H1 (cell line): ENCODE data around the gene GJD2. TPM values are rescaled to one million over a fixed set of nuclear protein-coding genes. Genes with fewer than 3 reads are reported as not detected.

Experiments
- CTCF ChIA-PET: fragments of 300-600 bp; sonication (Branson Sonifier 250); formaldehyde crosslinking; loops from one replicate; lab custom pipeline; 2021; ENCODE audit not compliant: partially characterized antibody; lab: Charles Lee
- POLR2A ChIA-PET: fragments of 300-600 bp; sonication (Branson Sonifier 250); formaldehyde crosslinking; loops from one replicate; lab custom pipeline; 2021; ENCODE audit warnings: inconsistent platforms; ENCODE audit not compliant: partially characterized antibody; lab: Charles Lee
- DNase-seq, 2 experiments: peaks; one replicate each; pipeline versions ENCODE4 v3.0.0 to v3.0.0-alpha.2; 2010 to 2022; ENCODE audit warnings: low spot score in 2 of 2, low read depth in 1 of 2, mixed read lengths in 1 of 2
- FAIRE-seq: peaks from 2 replicates; lab custom pipeline; 2011; peaks lifted over from hg19 to GRCh38; lab: Jason Lieb, UNC
- H2AFZ ChIP-seq: 2 replicates; pipeline ENCODE4 v1.8.1; 2012; ENCODE audit warnings: low read length, inconsistent platforms
- H2AK5ac ChIP-seq: 2 replicates; pipeline ENCODE4 v1.6.1; 2013; ENCODE audit warnings: low read depth, low read length
- H2BK120ac ChIP-seq: replicated peaks from 2 replicates; pipeline ENCODE3; 2013; ENCODE audit warnings: low read depth, low read length, inconsistent platforms
- H2BK12ac ChIP-seq: 2 replicates; pipeline ENCODE4 v1.6.1; 2013; ENCODE audit warnings: low read depth, low read length
- H2BK15ac ChIP-seq: 2 replicates; pipeline ENCODE4 v1.6.1; 2013; ENCODE audit warnings: low read length
- H2BK20ac ChIP-seq: 2 replicates; pipeline ENCODE4 v1.6.1; 2013; ENCODE audit warnings: low read length
- H2BK5ac ChIP-seq: 2 replicates; pipeline ENCODE4 v1.6.1; 2013; ENCODE audit warnings: low read depth, low read length
- H3K14ac ChIP-seq: 2 replicates; pipeline ENCODE4 v1.6.1; 2013; ENCODE audit warnings: inconsistent platforms; ENCODE audit not compliant: insufficient read length
- H3K18ac ChIP-seq: 2 replicates; pipeline ENCODE4 v1.6.1; 2013; ENCODE audit warnings: low read length; ENCODE audit errors: extremely low read depth
- H3K23ac ChIP-seq: 2 replicates; pipeline ENCODE4 v1.6.1; 2013; ENCODE audit warnings: inconsistent platforms; ENCODE audit not compliant: insufficient read length
- H3K23me2 ChIP-seq: 2 replicates; pipeline ENCODE4 v1.6.1; 2013; ENCODE audit warnings: low read depth, low read length
- H3K27ac ChIP-seq: 2 replicates; pipeline ENCODE4 v1.6.1; 2011; ENCODE audit warnings: low read depth, low read length, inconsistent platforms
- H3K27me3 ChIP-seq, 4 experiments: replicated peaks in 1 of 4; 1 replicate in 1 of 4; 2 replicates in 3 of 4; pipeline versions ENCODE4 v1.6.1 to v1.8.1; 2011 to 2013; ENCODE audit warnings: low read length in 3 of 4, mild to moderate bottlenecking in 3 of 4, inconsistent platforms in 2 of 4, mixed read lengths in 2 of 4, moderate library complexity in 1 of 4; ENCODE audit not compliant: control insufficient read depth in 3 of 4, insufficient read depth in 3 of 4; ENCODE audit errors: extremely low read depth in 1 of 4
- H3K36me3 ChIP-seq, 4 experiments: 2 replicates each; pipeline versions ENCODE4 v1.6.1 to v1.8.1; 2011 to 2013; ENCODE audit warnings: mild to moderate bottlenecking in 4 of 4, low read length in 3 of 4, moderate library complexity in 2 of 4, control low read depth in 1 of 4, inconsistent platforms in 1 of 4; ENCODE audit not compliant: insufficient read depth in 4 of 4, control insufficient read depth in 2 of 4
- H3K4ac ChIP-seq: replicated peaks from 2 replicates; pipeline ENCODE3; 2013; ENCODE audit warnings: low read length, low read depth, mixed read lengths, inconsistent platforms; ENCODE audit not compliant: insufficient read length
- H3K4me1 ChIP-seq, 4 experiments: replicated peaks in 1 of 4; 1 replicate in 1 of 4; 2 replicates in 3 of 4; pipeline versions ENCODE4 v1.6.1 to v1.8.1; 2011 to 2013; ENCODE audit warnings: low read length in 3 of 4, inconsistent platforms in 2 of 4, mixed read lengths in 1 of 4; ENCODE audit not compliant: insufficient read depth in 4 of 4, control insufficient read depth in 3 of 4
- H3K4me2 ChIP-seq, 2 experiments: 2 replicates each; pipeline versions ENCODE4 v1.6.1 to v1.8.1; 2011 to 2013; ENCODE audit warnings: low read depth in 2 of 2, low read length in 2 of 2, control low read depth in 1 of 2, inconsistent platforms in 1 of 2, mild to moderate bottlenecking in 1 of 2; ENCODE audit not compliant: insufficient read depth in 1 of 2
- H3K4me3 ChIP-seq, 4 experiments: fragments of 200-600, 300-600 bp in 1 of 4; sonication (generic), shearing (Covaris generic), sonication (Bioruptor Twin) in 1 of 4; 2 replicates each; pipeline versions ENCODE4 v1.5.1 to v1.8.1; 2011 to 2016; ENCODE audit warnings: low read length in 4 of 4, low read depth in 3 of 4, control low read depth in 2 of 4, inconsistent platforms in 2 of 4, mild to moderate bottlenecking in 2 of 4, mixed read lengths in 1 of 4, moderate library complexity in 1 of 4; ENCODE audit not compliant: insufficient read depth in 2 of 4; ENCODE audit errors: extremely low read depth in 1 of 4
- H3K56ac ChIP-seq: replicated peaks from 2 replicates; pipeline ENCODE3; 2013; ENCODE audit warnings: low read depth, mild to moderate bottlenecking, mixed read lengths, low read length, inconsistent platforms; ENCODE audit not compliant: insufficient read length
- H3K79me1 ChIP-seq: 2 replicates; pipeline ENCODE4 v1.6.1; 2013; ENCODE audit warnings: low read depth, low read length, control low read depth
- H3K79me2 ChIP-seq, 2 experiments: 2 replicates each; pipeline versions ENCODE4 v1.6.1 to v1.8.1; 2012 to 2013; ENCODE audit warnings: low read length in 2 of 2, mild to moderate bottlenecking in 2 of 2, inconsistent platforms in 1 of 2; ENCODE audit not compliant: insufficient read depth in 2 of 2, control insufficient read depth in 1 of 2
- H3K9ac ChIP-seq, 4 experiments: replicated peaks in 1 of 4; 1 replicate in 1 of 4; 2 replicates in 3 of 4; pipeline versions ENCODE4 v1.6.1 to v1.8.1; 2011 to 2013; ENCODE audit warnings: low read depth in 3 of 4, low read length in 3 of 4, control low read depth in 2 of 4, mild to moderate bottlenecking in 2 of 4, moderate library complexity in 2 of 4, inconsistent platforms in 1 of 4; ENCODE audit errors: extremely low read depth in 1 of 4
- H3K9me3 ChIP-seq, 2 experiments: 2 replicates each; pipeline versions ENCODE4 v1.6.1 to v1.8.1; 2012 to 2013; ENCODE audit warnings: mild to moderate bottlenecking in 2 of 2, moderate library complexity in 2 of 2, control low read depth in 1 of 2, inconsistent platforms in 1 of 2, low read depth in 1 of 2, low read length in 1 of 2, mixed read lengths in 1 of 2; ENCODE audit not compliant: insufficient read depth in 2 of 2
- H4K20me1 ChIP-seq, 2 experiments: replicated peaks in 1 of 2; 2 replicates each; pipeline versions ENCODE3 to v1.8.1; 2011 to 2013; ENCODE audit warnings: inconsistent platforms in 2 of 2, low read length in 2 of 2, mild to moderate bottlenecking in 1 of 2; ENCODE audit not compliant: insufficient read depth in 2 of 2, control insufficient read depth in 1 of 2
- H4K5ac ChIP-seq: 2 replicates; pipeline ENCODE4 v1.6.1; 2013; ENCODE audit warnings: low read length, low read depth, mixed read lengths, inconsistent platforms; ENCODE audit not compliant: insufficient read length
- H4K8ac ChIP-seq: 2 replicates; pipeline ENCODE4 v1.8.0; 2013; ENCODE audit warnings: mild to moderate bottlenecking, moderate library complexity, low read length, inconsistent platforms; ENCODE audit not compliant: insufficient read depth; ENCODE audit errors: extremely low read depth
- H4K91ac ChIP-seq: replicated peaks from 2 replicates; pipeline ENCODE3; 2013; ENCODE audit warnings: low read length, mixed read lengths, inconsistent platforms; ENCODE audit not compliant: insufficient read length
- CBX5 ChIP-seq: fragments of 300-800, 300-1000 bp; sonication (generic); IDR thresholded peaks from 2 replicates; pipeline ENCODE4 v1.7.1; 2016; ENCODE audit warnings: antibody characterized with exemption, low read length, low read depth
- HDAC2 ChIP-seq, 2 experiments: fragments of 300-600 bp in 1 of 2; sonication (generic) in 1 of 2; IDR thresholded peaks; 2 replicates each; pipeline ENCODE4 v1.6.1; 2011 to 2012; ENCODE audit warnings: low read depth in 2 of 2, low read length in 2 of 2, mild to moderate bottlenecking in 2 of 2, moderate library complexity in 2 of 2, borderline replicate concordance in 1 of 2, inconsistent platforms in 1 of 2
- KDM5A ChIP-seq: fragments of 200-600 bp; IDR thresholded peaks from 2 replicates; pipeline ENCODE4 v1.7.1; 2012; ENCODE audit warnings: mild to moderate bottlenecking, low read length, inconsistent platforms, mixed read lengths
- RXRA ChIP-seq: IDR thresholded peaks from 2 replicates; pipeline ENCODE4 v1.6.1; 2011; ENCODE audit warnings: low read depth, mild to moderate bottlenecking, low read length, moderate library complexity; ENCODE audit not compliant: insufficient read depth
- TAF7 ChIP-seq: optimal IDR thresholded peaks from 2 replicates; pipeline ENCODE3; 2011; ENCODE audit warnings: low read depth, mild to moderate bottlenecking, inconsistent platforms, low read length, moderate library complexity, borderline replicate concordance
- YY1 ChIP-seq: IDR thresholded peaks from 2 replicates; pipeline ENCODE4 v1.6.1; 2011; ENCODE audit warnings: low read depth, mild to moderate bottlenecking, low read length
- WGBS, 2 experiments: shearing (Covaris generic) in 1 of 2; methylation state at CpG; one replicate each; pipeline versions ENCODE4 v1.1.6 to v1.1.7; 2013 to 2015; ENCODE audit warnings: low lambda C conversion rate in 2 of 2, mixed read lengths in 2 of 2, inconsistent platforms in 1 of 2, low coverage in 1 of 2, missing lambda C conversion rate in 1 of 2; ENCODE audit not compliant: insufficient replicate concordance in 2 of 2, insufficient coverage in 1 of 2, insufficient read length in 1 of 2; ENCODE audit errors: extremely low coverage in 1 of 2, missing lambda C conversion rate in 1 of 2; 5-methylcytosine and 5-hydroxymethylcytosine counted together
- polyA plus RNA-seq, 7 experiments: library from polyadenylated mRNA; depleted of rRNA in 3 of 7; stranded (reverse) in 5 of 7; unstranded in 2 of 7; fragments of >200 nt in 5 of 7; fragments of 200-250 nt in 2 of 7; gene quantifications; 1 replicate in 5 of 7; 2 replicates in 1 of 7; 4 replicates in 1 of 7; pipeline versions ENCODE4 v1.2.1 to v1.2.3, GENCODE V29; 2011 to 2013; ENCODE audit warnings: missing spikeins in 2 of 7, mixed read lengths in 2 of 7
- total RNA-seq: library from RNA; stranded (reverse); fragmentation: NEBNext Ultra II Directional; extraction: Animal tissue kit (Norgen Biotek cat#: 25700); gene quantifications from 2 replicates; pipeline ENCODE4 v1.2.1, GENCODE V29; 2021
- TF ChIP-seq, protein P1 (sequence below): IDR thresholded peaks from 2 replicates; pipeline ENCODE4 v1.6.1; 2012; ENCODE audit warnings: low read length, inconsistent platforms
- TF ChIP-seq, protein P2 (sequence below): IDR thresholded peaks from 2 replicates; pipeline ENCODE4 v1.6.1; 2012; ENCODE audit warnings: inconsistent platforms

Gene GJD2
- total and polyA plus RNA-seq, 2 of the 8 experiments (the other 6 are each of a cell fraction or from before 2014, with no cell fraction given): 0.39 to 0.54 TPM

DNA sequence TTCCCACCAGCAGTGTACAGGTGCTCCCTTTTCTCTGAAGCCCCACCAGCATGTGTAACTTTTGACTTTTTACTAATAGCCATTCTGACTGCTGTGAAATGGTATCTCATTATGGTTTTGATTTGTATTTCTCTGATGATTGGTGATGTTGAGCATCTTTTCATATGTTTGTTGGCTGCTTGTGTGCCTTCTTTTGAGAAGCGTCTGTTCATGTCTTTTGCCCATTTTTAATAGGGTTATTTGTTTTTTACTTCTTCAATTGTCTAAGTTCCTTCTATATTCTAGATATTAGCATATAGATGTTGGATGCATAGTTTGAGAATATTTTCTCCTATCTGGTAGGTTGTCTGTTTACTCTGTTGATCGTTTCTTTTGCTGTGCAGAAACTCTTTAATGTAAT, 25.9 kb upstream of the GJD2 start:
- H3K79me2 ChIP-seq: no peaks in the 10 kb centered on the region
- no peak overlapping the region for H3K14ac ChIP-seq
- H3K4me1 ChIP-seq: no peaks in the 10 kb centered on the region
- H2BK120ac ChIP-seq: no peak overlapping the region
- CTCF ChIA-PET: no interaction called here
- no peak for TF ChIP-seq KDM5A
- no peak for TF ChIP-seq HDAC2 (IDR thresholded peaks at IDR 0.05; ENCODE audit: borderline replicate concordance in 1 of 2, low read depth in 2 of 2, low read length in 2 of 2)
- TF ChIP-seq, protein P1, sequence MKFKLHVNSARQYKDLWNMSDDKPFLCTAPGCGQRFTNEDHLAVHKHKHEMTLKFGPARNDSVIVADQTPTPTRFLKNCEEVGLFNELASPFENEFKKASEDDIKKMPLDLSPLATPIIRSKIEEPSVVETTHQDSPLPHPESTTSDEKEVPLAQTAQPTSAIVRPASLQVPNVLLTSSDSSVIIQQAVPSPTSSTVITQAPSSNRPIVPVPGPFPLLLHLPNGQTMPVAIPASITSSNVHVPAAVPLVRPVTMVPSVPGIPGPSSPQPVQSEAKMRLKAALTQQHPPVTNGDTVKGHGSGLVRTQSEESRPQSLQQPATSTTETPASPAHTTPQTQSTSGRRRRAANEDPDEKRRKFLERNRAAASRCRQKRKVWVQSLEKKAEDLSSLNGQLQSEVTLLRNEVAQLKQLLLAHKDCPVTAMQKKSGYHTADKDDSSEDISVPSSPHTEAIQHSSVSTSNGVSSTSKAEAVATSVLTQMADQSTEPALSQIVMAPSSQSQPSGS: no peak
- TF ChIP-seq, protein P2, sequence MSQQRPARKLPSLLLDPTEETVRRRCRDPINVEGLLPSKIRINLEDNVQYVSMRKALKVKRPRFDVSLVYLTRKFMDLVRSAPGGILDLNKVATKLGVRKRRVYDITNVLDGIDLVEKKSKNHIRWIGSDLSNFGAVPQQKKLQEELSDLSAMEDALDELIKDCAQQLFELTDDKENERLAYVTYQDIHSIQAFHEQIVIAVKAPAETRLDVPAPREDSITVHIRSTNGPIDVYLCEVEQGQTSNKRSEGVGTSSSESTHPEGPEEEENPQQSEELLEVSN: no peak
- no peak for TF ChIP-seq YY1
- TF ChIP-seq RXRA: no peak
- no peak for TF ChIP-seq TAF7
- no peak for TF ChIP-seq CBX5
- POLR2A ChIA-PET: no interaction called here
- H3K23ac ChIP-seq: no peak overlapping the region
- H2AK5ac ChIP-seq: no peak overlapping the region
- H3K9me3 ChIP-seq: no peaks in the 10 kb centered on the region
- no peak overlapping the region for H2BK15ac ChIP-seq
- no peak overlapping the region for H3K4me2 ChIP-seq
- DNase-seq (no peak), FAIRE-seq (no peak)
- H4K91ac ChIP-seq: no peak overlapping the region
- 92% methylated on average over 2 of the region's 2 CpGs; no CpG with 5 or more reads in 1 of the 2 experiments for WGBS, 2 experiments
- H3K36me3 ChIP-seq: no peaks in the 10 kb centered on the region
- peaks cover 0 to 4% (median 0%) of the 10 kb centered on the region in 4 experiments; a peak in 1 of 7 replicates for H3K27me3 ChIP-seq
- H4K8ac ChIP-seq: no peak overlapping the region
- H3K27ac ChIP-seq: no peak overlapping the region
- H4K5ac ChIP-seq: no peak overlapping the region
- no peak overlapping the region for H3K18ac ChIP-seq
- no peak overlapping the region for H2AFZ ChIP-seq
- H2BK20ac ChIP-seq: no peak overlapping the region
- H3K9ac ChIP-seq: no peak overlapping the region
- no peaks in the 10 kb centered on the region for H4K20me1 ChIP-seq
- no peak overlapping the region for H3K4ac ChIP-seq
- no peaks in the 10 kb centered on the region for H3K23me2 ChIP-seq
- no peak overlapping the region for H3K4me3 ChIP-seq
- no peak overlapping the region for H3K56ac ChIP-seq
- H2BK5ac ChIP-seq: no peak overlapping the region
- no peaks in the 10 kb centered on the region for H3K79me1 ChIP-seq
- H2BK12ac ChIP-seq: no peak overlapping the region
